ENCODE measurements around the gene KMO. TPM values are rescaled to one million over a fixed set of nuclear protein-coding genes. Genes with fewer than 3 reads are reported as not detected.

Gene KMO
- total and polyA plus RNA-seq, 4 donors = 2.2 to 9.9 (median 6.4) TPM

GRCh38 chr1:241642593-241642944 is 110.4 kb downstream of the KMO start:
- Histone ChIP-seq H3K27ac (ENCODE audit: low read depth in 1 of 2, low read length in 1 of 2) (no peak overlapping the region), H3K36me3 (ENCODE audit: control insufficient read depth in 4 of 4, insufficient read depth in 4 of 4, low read length in 4 of 4) (no peaks in the 10 kb centered on the region), H3K4me3 (no peak overlapping the region), H3K9me3 (ENCODE audit: control insufficient read depth in 4 of 4, insufficient read depth in 3 of 4, low read length in 3 of 4) (no peaks in the 10 kb centered on the region), H3K9ac (ENCODE audit: insufficient read depth in 1 of 2, low read length in 2 of 2) (no peak overlapping the region), H3K4me1 (ENCODE audit: control insufficient read depth in 5 of 5, insufficient read depth in 5 of 5, low read length in 5 of 5) (peaks cover 0 to 11% (median 7%) of the 10 kb centered on the region in 5 donors), H3K27me3 (ENCODE audit: control insufficient read depth in 3 of 3, insufficient read depth in 3 of 3, low read length in 2 of 3) (no peaks in the 10 kb centered on the region)
- no peak for DNase-seq
- TF ChIP-seq, protein P1, sequence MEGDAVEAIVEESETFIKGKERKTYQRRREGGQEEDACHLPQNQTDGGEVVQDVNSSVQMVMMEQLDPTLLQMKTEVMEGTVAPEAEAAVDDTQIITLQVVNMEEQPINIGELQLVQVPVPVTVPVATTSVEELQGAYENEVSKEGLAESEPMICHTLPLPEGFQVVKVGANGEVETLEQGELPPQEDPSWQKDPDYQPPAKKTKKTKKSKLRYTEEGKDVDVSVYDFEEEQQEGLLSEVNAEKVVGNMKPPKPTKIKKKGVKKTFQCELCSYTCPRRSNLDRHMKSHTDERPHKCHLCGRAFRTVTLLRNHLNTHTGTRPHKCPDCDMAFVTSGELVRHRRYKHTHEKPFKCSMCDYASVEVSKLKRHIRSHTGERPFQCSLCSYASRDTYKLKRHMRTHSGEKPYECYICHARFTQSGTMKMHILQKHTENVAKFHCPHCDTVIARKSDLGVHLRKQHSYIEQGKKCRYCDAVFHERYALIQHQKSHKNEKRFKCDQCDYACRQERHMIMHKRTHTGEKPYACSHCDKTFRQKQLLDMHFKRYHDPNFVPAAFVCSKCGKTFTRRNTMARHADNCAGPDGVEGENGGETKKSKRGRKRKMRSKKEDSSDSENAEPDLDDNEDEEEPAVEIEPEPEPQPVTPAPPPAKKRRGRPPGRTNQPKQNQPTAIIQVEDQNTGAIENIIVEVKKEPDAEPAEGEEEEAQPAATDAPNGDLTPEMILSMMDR (IDR thresholded peaks at IDR 0.05; ENCODE audit: control extremely low read depth, extremely low read depth) = no peak
- ATAC-seq (ENCODE audit: insufficient read depth, low FRiP score) = no peak
- WGBS, 2 donors = 94 to 100% methylated on average over 1 of the region's 1 CpG

- no peak for DNase-seq
- TF ChIP-seq, protein P1 (IDR thresholded peaks at IDR 0.05; ENCODE audit: control extremely low read depth, extremely low read depth) = no peak
- Histone ChIP-seq H3K36me3 (ENCODE audit: control insufficient read depth in 4 of 4, insufficient read depth in 4 of 4, low read length in 4 of 4) (no peaks in the 10 kb centered on the region), H3K9ac (ENCODE audit: insufficient read depth in 1 of 2, low read length in 2 of 2) (no peak overlapping the region), H3K27ac (ENCODE audit: low read depth in 1 of 2, low read length in 1 of 2) (no peak overlapping the region), H3K27me3 (ENCODE audit: control insufficient read depth in 3 of 3, insufficient read depth in 3 of 3, low read length in 2 of 3) (no peaks in the 10 kb centered on the region), H3K4me1 (ENCODE audit: control insufficient read depth in 5 of 5, insufficient read depth in 5 of 5, low read length in 5 of 5) (peaks cover 0 to 3% (median 0%) of the 10 kb centered on the region in 5 donors), H3K9me3 (ENCODE audit: control insufficient read depth in 4 of 4, insufficient read depth in 3 of 4, low read length in 3 of 4) (peaks cover 0 to 3% (median 0%) of the 10 kb centered on the region in 4 donors), H3K4me3 (no peak overlapping the region)
- WGBS, 2 donors = 96 to 100% methylated on average over 2 of the region's 2 CpGs
- ATAC-seq (ENCODE audit: insufficient read depth, low FRiP score) = no peak
Measured at GRCh38 chr1:241644259-241644658, 112.1 kb downstream of the KMO start.

- H3K4me3 ChIP-seq = no peak overlapping the region
- TF ChIP-seq, protein P1 (IDR thresholded peaks at IDR 0.05; ENCODE audit: control extremely low read depth, extremely low read depth) = no peak
- H3K27me3 ChIP-seq (ENCODE audit: control insufficient read depth in 3 of 3, insufficient read depth in 3 of 3, low read length in 2 of 3) = no peaks in the 10 kb centered on the region
- H3K36me3 ChIP-seq (ENCODE audit: control insufficient read depth in 4 of 4, insufficient read depth in 4 of 4, low read length in 4 of 4) = no peaks in the 10 kb centered on the region
- ATAC-seq (ENCODE audit: insufficient read depth, low FRiP score) = no peak
- DNase-seq = peak in 1 of 3 donors; percentile 19
- H3K9ac ChIP-seq (ENCODE audit: insufficient read depth in 1 of 2, low read length in 2 of 2) = no peak overlapping the region
- 81 to 86% methylated on average over 4 of the region's 4 CpGs for WGBS, 2 donors
- H3K4me1 ChIP-seq (ENCODE audit: control insufficient read depth in 5 of 5, insufficient read depth in 5 of 5, low read length in 5 of 5) = peaks cover 0 to 3% (median 0%) of the 10 kb centered on the region in 5 donors
- H3K9me3 ChIP-seq (ENCODE audit: control insufficient read depth in 4 of 4, insufficient read depth in 3 of 4, low read length in 3 of 4) = peaks cover 0 to 3% (median 0%) of the 10 kb centered on the region in 4 donors
- no peak overlapping the region for H3K27ac ChIP-seq (ENCODE audit: low read depth in 1 of 2, low read length in 1 of 2)
Measured at GRCh38 chr1:241645199-241645598, 113.0 kb downstream of the KMO start.

Other genes with a start within 250 kb of the KMO start
- gene RGS7, start 175.2 kb upstream of the KMO start, total RNA-seq = under 1 TPM in 1 of 2 donors, not detected in 1; 0.25 TPM
- under 1 TPM; 0.06 to 0.08 TPM for gene RGS7, start 175.2 kb upstream of the KMO start, polyA plus RNA-seq
- gene FH, start 12.6 kb upstream of the KMO start, total RNA-seq = 10 to 100 TPM; 43.9 to 49.6 TPM
- 10 to 100 TPM; 41.3 to 42.9 TPM for gene FH, start 12.6 kb upstream of the KMO start, polyA plus RNA-seq
- gene CHML, start 108.0 kb downstream of the KMO start, total RNA-seq = 10 to 100 TPM in 1 of 2 donors, 1 to 10 TPM in 1; 6.9 to 24.6 TPM
- 1 to 10 TPM; 2.4 to 2.7 TPM for gene CHML, start 108.0 kb downstream of the KMO start, polyA plus RNA-seq
- 10 to 100 TPM; 10.2 to 18.5 TPM for gene OPN3, start 108.0 kb downstream of the KMO start, total RNA-seq
- 10 to 100 TPM; 12.8 to 17.3 TPM for gene OPN3, start 108.0 kb downstream of the KMO start, polyA plus RNA-seq
- not detected for gene WDR64, start 119.9 kb downstream of the KMO start, total RNA-seq
- gene WDR64, start 119.9 kb downstream of the KMO start, polyA plus RNA-seq = not detected